Dermis microvascular lymphatic vessel endothelial cell (primary cell): ENCODE data around the gene LARP4B. TPM values are rescaled to one million over a fixed set of nuclear protein-coding genes. Genes with fewer than 3 reads are reported as not detected.

Source experiments
- DNase-seq, 2 donors: peaks; one replicate each; pipeline versions ENCODE4 v3.0.0 to v3.0.0-alpha.2; 2010; ENCODE audit warnings: low read depth in 2 of 2
- total RNA-seq: library from RNA; depleted of rRNA; stranded (reverse); fragments of >200 nt; gene quantifications from 2 replicates; pipeline ENCODE4 v1.2.1, GENCODE V29; 2014

The LARP4B gene
- 23.5 and 24.8 TPM in 2 replicates for total RNA-seq

- DNase-seq = peak; percentile 89 to 98
These were observed at the start of gene LARP4B for GRCh38 chr10:931326-932318. TSS of gene LARP4B (minus strand) at chr10:931705. CDS start at chr10:885721, 45,984 bp downstream.

GRCh38 chr10:980468-981093 lies 49.1 kb upstream of the LARP4B start:
- no peak for DNase-seq

- no peak for DNase-seq
These were observed 47.4 kb upstream of the LARP4B start for GRCh38 chr10:978826-979421.

- no peak for DNase-seq
These were observed 44.8 kb upstream of the LARP4B start for GRCh38 chr10:976316-976715.

GRCh38 chr10:974785-975074 lies 43.2 kb upstream of the LARP4B start:
- no peak for DNase-seq

- DNase-seq = no peak
These were observed 42.7 kb upstream of the LARP4B start for GRCh38 chr10:974038-974784.

- no peak for DNase-seq
These were observed 41.3 kb upstream of the LARP4B start for GRCh38 chr10:972763-973162.

GRCh38 chr10:971613-972012 lies 40.1 kb upstream of the LARP4B start:
- DNase-seq = no peak

- DNase-seq = no peak
These were observed 39.6 kb upstream of the LARP4B start for GRCh38 chr10:971150-971542.

- DNase-seq = no peak
These were observed 39.0 kb upstream of the LARP4B start for GRCh38 chr10:970311-971149.

- DNase-seq = no peak
These were observed 38.1 kb upstream of the LARP4B start for GRCh38 chr10:969473-970150.

- DNase-seq = no peak
These were observed 37.2 kb upstream of the LARP4B start for GRCh38 chr10:968546-969199.

- no peak for DNase-seq
These were observed 35.1 kb upstream of the LARP4B start for GRCh38 chr10:966466-967235.

GRCh38 chr10:964988-965417 lies 33.5 kb upstream of the LARP4B start:
- no peak for DNase-seq

- no peak for DNase-seq
These were observed 32.9 kb upstream of the LARP4B start for GRCh38 chr10:964321-964987.

- no peak for DNase-seq
These were observed 32.1 kb upstream of the LARP4B start for GRCh38 chr10:963655-964054.

GRCh38 chr10:963186-963585 lies 31.7 kb upstream of the LARP4B start:
- DNase-seq = no peak

- DNase-seq = no peak
These were observed 30.8 kb upstream of the LARP4B start for GRCh38 chr10:962342-962741.
